Activated CD8-positive, alpha-beta memory T cell treated with anti-CD3 and anti-CD28 coated beads for 36 hours (primary cell): ENCODE measurements around the gene NOD2. TPM values are rescaled to one million over a fixed set of nuclear protein-coding genes. Genes with fewer than 3 reads are reported as not detected.

ENCODE experiments used
- CTCF ChIA-PET: fragments of 350-600 bp; sonication (Branson Sonifier 250); formaldehyde crosslinking; loops from one replicate; lab custom pipeline; 2021; ENCODE audit warnings: antibody characterized with exemption; lab: Charles Lee
- POLR2A ChIA-PET: fragments of 350-600 bp; sonication (Branson Sonifier 250); formaldehyde crosslinking; loops from one replicate; lab custom pipeline; 2021; ENCODE audit warnings: antibody characterized with exemption; lab: Charles Lee
- total RNA-seq, 2 experiments: library from RNA; stranded (reverse); gene quantifications; one replicate each; pipeline ENCODE4 v1.2.3, GENCODE V29; 2021

Gene NOD2
- total RNA-seq, 2 experiments from 2014 or later, result 2.3 to 3.8 TPM

DNA sequence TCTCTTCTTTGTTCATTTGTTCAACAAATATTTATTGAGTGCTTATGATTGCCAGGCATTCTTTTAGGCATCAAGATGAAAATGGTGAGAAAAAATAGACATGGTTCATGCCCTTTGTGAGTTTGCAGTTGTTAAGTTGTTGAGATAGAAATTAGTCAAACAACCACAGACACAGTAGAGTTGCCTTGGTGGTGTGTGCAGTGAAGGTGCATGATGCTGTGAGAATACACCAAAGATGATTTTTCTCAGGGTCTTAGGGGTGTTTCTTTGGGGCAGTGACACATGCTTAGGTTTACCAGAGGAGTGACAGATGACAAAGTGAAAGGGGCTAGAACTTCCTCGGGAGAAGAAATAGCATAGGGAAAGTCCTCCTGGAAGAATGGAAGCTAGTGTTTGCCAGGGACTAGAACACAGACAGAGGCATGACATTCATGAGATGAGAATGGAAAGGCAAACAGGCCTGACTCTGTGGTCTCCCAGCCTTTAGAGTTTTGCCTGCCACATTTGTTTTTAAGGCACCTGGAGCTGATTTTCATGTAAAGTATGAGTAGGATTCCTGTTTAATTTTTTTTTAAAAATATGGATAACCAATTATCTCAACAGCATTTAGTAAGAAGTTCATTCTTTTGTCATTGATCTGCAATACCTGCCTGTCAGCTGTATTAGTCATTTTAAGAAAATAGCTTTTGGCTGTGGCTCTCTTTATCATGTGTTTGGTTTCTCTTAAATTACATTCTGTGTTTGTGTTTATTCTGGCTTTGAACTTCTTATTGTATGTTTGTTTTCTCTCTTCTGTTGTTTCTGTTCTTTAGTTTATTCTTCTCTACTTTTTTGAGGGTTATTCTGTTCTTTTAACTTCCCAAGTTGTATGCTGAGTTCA is 85.1 kb downstream of the NOD2 start:
- CTCF ChIA-PET, result interaction anchor here (0.9 to 2.5 kb wide), 2 partner anchors 27 to 28 kb away, joined by 4 to 12 read pairs; no protein-coding TSS in a partner anchor
- POLR2A ChIA-PET, result no interaction called here

DNA sequence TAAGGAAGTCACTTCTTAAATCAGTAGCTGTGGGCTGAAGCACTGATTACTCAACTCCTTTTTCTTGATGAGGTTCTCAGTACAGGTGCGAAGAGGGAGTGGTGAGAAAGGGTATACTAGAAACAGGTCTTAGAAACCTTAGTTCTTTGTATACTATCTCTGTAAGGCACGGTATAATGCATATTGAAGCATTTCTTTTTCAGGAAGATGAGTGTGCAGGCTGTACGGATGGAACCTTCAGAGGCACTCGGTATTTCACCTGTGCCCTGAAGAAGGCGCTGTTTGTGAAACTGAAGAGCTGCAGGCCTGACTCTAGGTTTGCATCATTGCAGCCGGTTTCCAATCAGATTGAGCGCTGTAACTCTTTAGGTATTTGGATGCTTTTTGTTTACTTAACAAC is 87.6 kb downstream of the NOD2 start:
- POLR2A ChIA-PET, result no interaction called here

DNA sequence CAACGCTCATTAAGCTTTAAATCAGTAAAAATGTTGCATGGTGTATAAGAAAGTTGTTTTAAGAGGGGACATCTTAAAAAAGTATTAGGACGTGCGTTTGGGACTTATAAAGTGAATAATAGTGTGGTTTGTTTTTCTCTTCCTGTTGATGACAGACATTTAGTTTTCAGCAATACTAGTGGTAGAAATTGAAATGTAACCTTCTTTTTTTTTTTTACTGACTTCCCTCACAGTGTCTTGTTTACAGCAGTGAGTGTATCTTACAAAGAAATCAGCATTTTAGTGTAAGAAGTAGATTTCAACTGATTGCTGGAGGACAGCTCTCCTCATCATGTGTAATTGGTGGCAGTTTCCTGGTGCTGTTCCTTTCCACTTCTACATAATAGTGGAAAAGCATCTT is 88.1 kb downstream of the NOD2 start:
- CTCF ChIA-PET, result interaction anchor here (1.7 to 2.5 kb wide), 2 partner anchors 24 to 118 kb away, joined by 4 to 12 read pairs; no protein-coding TSS in a partner anchor
- POLR2A ChIA-PET, result no interaction called here

More for the DNA sequence above, 87.6 kb downstream of the NOD2 start:
- CTCF ChIA-PET, result interaction anchor here (1.3 to 2.5 kb wide), 3 partner anchors 10 to 118 kb away, joined by 3 to 12 read pairs (median 4); no protein-coding TSS in a partner anchor

Other genes with a start within 250 kb of the NOD2 start
- gene NKD1, start 145.2 kb upstream of the NOD2 start, total RNA-seq, result 1 to 10 TPM in 1 of 2 experiments, under 1 TPM in 1; 0.73 to 1.9 TPM
- 10 to 100 TPM; 24.9 to 26.6 TPM for gene SNX20, start 12.3 kb upstream of the NOD2 start, total RNA-seq
- 100 to 1,000 TPM; 143 to 146 TPM for gene CYLD, start 48.5 kb downstream of the NOD2 start, total RNA-seq